ENCODE data around the gene MX2.

The MX2 gene

GRCh38 chr21:41363370-41364270 lies 1.8 kb downstream of the MX2 start:
- H3K4me3 ChIP-seq (ENCODE audit: low read depth, low read length) = no peak overlapping the region

GRCh38 chr21:41364308-41364707 lies 2.5 kb downstream of the MX2 start:
- H3K4me3 ChIP-seq (ENCODE audit: low read depth, low read length) = no peak overlapping the region

DNA sequence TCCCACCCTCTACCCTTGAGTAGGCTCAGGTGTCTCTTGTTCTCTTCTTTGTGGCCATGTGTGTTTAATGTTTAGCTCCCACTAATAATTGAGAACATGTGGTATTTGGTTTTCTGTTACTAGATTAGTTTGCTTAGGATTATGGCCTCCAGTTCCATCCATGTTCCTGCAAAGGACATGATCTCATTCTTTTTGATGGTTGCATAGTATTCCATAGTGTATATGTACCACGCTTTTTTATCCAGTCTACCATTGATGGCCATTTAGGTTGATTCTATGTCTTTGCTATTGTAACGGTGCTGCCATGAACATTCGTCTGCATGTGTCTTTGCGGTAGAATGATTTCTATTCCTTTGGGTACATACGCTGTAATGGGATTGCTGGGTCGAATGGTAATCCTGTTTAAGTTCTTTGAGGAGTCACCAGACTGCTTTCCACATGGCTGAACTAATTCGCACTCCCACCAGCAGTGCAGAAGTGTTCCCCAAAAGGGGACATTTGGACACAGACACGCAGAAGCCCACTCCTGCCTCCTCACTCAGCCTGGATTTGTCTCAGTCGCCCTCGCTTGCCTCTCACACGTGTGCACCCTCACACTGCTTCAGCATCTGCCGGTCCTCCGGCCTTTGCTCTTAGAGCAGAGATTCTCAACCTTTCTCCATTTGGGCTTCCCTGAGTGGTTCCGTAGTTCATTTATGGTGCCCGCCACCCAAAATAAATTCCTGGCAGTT lies 3.7 kb downstream of the MX2 start:
- no peak overlapping the region for H3K4me3 ChIP-seq (ENCODE audit: low read depth, low read length)

DNA sequence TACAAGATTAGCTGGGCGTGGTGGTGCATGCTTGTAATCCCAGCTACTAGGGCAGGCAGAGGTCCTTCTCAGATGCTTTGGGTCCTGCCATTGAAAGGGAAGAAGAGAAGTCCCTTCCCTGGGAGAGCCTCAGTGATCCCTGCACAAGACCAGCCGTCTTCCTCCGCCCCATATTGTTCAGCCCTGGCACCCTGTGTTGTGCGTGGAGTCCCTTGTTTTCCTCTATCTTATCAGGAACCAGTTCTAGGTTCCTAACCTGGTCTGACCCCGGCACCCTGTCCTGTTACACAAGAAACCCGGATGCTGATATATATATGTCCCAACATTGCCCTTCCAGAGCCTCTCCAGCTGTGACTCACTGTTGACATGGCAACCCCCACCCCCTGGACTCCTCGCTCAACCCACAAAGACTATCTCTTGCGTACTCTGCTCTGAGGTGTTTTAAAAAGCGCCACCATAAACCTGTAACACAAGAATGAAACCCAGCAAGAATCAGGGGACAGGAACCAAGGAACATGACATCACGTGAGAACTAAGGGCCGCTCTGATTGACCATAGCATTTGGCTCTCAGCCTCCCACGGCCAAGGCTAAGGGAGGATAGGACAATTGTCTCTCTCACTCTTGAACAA lies 4.8 kb downstream of the MX2 start:
- no peak overlapping the region for H3K4me3 ChIP-seq (ENCODE audit: low read depth, low read length)

DNA sequence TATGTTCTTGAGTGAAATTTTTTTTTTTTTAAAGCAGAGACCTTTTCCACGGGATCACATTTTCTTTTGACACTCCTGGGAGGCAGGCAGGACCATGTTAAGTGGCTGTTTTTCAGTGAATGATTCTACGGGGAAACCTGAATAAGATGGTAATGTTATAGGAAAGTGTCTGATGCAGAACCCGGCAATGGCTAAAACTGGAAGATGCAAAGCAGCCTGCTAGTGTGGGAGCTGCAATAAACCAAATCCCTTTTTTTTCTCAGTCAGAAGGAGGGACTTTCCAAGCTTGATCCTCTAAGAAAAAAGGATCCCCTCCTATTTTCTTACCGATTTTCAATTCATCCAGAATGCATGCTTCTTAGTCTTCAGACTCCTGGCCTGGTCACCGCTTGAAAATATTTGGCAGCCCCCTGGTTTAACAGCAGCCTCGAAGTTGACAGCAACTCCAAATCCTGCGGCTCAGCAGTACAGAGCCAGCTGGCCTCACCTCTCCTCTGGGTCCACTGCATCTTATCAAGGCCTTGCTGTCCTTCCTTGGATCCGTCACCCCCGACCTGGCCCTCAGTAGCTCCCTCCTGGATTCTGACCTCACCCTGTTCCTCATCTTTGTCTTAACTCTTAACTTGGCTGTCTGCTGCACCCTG lies 5.6 kb downstream of the MX2 start:
- H3K4me3 ChIP-seq (ENCODE audit: low read depth, low read length) = no peak overlapping the region

GRCh38 chr21:41367945-41368734 lies 6.3 kb downstream of the MX2 start:
- H3K4me3 ChIP-seq (ENCODE audit: low read depth, low read length) = no peak overlapping the region

GRCh38 chr21:41368735-41369104 lies 6.9 kb downstream of the MX2 start:
- H3K4me3 ChIP-seq (ENCODE audit: low read depth, low read length) = no peak overlapping the region

DNA sequence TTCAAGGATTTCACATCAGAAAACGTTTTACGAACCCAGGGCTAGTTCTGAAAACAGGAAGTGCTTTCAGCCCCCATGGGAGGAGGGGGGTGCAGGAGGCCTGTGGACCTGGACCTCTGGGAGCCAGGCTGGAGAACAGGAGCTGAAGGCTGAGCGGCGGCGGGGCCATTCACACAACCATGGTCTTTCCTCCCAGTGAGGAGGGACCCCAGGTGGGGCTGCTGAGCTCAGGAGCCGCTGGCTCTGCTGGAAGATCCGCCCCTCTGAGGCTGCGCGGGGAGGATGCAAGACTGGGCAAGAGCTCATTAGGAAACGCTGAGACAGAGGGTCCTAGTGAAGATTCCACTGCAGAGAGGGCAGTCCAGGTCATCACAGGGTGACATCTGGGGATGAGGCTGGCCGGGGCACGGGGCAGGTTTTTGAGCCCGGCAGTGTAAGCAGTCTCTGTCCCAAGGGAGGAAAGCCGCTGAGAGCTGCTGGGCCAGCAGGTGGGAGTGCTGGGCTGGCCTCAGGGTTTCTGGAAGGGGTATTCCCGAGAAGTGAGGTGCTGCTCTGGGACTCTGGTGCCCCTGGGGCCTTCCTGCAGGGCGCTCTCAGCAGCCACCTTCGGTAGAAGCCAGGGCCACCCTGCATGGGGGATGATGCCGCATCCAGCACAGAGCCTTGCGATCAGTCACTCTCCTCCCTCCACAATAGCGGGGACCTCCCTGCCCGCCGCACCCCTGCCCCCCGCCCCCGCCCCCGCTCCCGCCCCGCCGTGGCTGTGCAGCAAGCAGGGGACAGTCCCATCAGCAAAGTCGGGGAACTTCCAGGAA lies 7.5 kb downstream of the MX2 start:
- H3K4me3 ChIP-seq (ENCODE audit: low read depth, low read length) = peak overlapping the region; percentile 21

DNA sequence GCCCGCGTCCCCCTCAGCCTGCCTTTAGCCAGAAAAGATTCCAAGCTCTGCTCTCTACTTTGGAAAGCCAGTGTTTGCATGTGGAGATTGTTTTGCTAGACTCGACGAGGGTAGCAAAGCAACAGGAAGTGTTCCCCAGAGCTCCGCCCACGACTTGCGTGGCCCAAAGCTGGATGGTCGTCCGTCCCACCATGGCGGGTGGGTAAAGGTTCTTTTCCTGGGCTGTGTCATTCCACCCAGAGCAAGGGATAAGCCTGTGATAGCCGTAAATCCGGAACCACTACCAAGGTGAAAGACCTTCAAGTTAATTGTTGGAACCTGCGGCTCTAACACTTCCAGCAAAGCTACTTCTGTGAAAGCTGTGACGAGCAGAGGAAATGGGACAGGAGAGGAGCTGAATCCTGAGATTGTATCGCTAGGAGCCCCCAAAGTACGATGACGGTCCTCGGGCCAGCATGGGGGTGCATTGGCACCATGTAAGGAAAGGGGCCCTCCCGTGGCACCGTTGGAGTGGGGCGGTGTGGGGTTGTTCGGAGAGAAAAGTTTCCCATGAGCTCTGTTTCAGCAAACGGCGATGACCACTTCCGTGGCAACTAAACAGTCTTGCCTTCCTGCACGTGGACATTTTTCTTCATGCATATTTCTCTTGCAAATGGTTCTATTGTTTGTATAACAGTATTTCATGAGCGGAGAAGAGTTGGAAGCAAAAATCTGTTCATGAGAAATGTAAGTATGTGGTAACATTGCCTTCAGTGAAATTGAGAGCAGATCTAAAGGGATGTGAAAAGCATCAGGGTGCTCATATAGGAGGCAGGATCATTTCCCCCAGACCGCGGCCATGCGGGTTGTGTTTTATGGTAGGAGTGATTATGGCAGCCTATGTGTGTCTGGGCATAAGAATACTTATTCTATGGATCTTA lies 8.4 kb downstream of the MX2 start:
- H3K4me3 ChIP-seq (ENCODE audit: low read depth, low read length) = no peak overlapping the region

DNA sequence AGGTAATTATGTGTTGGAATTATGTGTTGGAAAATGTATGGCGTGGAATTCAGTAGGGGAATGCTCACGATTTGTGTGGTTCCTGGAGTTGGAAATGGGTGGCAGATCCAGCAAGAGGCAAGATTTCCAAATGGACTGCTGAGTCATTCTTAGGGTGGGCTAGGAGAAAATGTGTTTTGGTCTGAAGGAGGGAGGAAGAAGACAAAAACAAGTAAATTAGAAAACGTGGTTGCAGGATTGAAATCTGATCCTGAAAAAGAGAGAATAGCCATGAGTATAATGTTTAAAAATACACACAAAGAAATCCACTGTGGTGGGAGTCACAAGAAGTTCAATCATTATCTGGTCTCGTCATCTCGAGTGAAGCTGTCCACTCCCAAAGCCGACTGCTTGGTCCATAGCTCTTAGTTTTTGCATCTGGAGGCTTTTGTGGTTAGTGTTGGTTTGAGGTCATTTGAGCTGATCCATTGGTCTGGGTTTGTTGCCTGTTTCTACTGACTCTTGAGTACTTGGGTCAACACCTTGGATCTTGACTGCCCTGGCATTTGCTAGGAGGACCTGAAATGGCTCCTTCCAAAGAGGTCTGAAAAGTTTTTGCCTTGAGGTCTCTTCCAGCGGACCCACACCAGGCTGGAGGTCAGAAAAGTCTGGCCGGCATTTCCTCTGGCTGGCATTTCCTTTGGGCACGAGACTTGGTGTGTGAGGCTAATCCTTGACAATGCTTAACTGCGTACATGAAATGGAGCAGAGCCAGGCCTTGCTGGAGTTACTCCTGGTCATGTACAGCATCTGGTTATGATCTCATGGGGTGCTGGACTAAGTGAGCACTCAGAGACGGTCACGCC lies 9.2 kb downstream of the MX2 start:
- no peak overlapping the region for H3K4me3 ChIP-seq (ENCODE audit: low read depth, low read length)

DNA sequence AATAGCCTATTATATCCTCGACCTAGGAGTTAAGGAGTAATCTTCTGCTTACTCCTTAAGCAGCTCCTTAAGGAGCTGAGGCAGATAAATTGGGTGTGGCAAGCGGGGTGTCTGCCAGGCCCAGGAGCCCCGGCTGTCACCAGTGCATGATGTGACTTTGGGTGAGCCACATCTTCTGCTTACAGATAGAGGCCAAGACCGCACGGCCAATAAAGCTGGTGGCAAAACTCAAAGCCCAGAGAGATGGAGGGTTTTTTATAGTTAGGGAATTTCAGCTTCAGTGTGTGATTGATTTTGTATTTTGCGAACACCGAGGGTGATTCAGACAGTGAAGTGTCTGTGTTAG lies 9.8 kb downstream of the MX2 start:
- no peak overlapping the region for H3K4me3 ChIP-seq (ENCODE audit: low read depth, low read length)

DNA sequence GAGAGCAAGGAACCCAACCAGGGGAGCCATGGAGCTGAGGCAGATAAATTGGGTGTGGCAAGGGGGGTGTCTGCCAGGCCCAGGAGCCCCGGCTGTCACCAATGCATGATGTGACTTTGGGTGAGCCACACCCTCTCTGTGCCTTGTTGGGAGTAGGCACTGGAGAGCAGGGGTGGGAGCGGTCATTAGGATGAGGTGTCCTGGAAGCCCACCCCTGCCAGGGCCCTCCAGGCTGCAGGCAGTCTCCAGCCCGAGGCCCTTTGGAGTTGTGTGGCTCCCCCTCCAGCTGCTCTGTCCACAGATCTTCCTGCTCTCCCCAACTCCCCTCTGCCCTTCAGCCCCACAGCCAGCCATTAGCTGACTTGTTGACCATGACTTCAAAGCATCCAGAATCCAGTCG lies 11.4 kb downstream of the MX2 start:
- H3K4me3 ChIP-seq (ENCODE audit: low read depth, low read length) = no peak overlapping the region

- no peak overlapping the region for H3K4me3 ChIP-seq (ENCODE audit: low read depth, low read length)
These were observed 11.9 kb downstream of the MX2 start for GRCh38 chr21:41373763-41374162.

DNA sequence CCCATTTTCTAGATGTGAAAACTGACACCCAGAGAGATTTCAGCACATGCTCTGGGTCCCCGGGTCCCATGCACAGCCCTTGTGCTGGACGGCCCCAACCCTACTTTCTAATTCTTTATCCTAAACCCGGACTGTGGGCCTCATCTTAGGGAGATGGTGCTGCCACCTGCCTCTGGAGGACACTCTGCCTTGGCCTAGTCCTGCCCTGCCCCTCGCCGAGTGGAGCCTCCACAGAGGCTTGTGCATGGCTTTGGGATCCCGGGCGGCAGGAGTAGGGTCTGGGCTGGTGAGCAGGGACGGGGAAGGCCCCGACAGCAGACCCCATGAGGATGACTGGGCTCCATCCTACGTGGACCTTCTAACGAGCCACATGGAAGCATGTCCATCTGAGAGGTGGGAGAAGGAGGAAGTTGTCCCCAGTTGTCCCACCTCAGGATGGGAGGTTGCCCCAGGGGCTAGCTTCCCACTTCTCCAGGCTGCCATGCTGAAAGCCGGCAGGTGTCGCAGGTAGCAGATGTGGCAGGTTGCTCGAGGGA lies 12.4 kb downstream of the MX2 start:
- no peak overlapping the region for H3K4me3 ChIP-seq (ENCODE audit: low read depth, low read length)

DNA sequence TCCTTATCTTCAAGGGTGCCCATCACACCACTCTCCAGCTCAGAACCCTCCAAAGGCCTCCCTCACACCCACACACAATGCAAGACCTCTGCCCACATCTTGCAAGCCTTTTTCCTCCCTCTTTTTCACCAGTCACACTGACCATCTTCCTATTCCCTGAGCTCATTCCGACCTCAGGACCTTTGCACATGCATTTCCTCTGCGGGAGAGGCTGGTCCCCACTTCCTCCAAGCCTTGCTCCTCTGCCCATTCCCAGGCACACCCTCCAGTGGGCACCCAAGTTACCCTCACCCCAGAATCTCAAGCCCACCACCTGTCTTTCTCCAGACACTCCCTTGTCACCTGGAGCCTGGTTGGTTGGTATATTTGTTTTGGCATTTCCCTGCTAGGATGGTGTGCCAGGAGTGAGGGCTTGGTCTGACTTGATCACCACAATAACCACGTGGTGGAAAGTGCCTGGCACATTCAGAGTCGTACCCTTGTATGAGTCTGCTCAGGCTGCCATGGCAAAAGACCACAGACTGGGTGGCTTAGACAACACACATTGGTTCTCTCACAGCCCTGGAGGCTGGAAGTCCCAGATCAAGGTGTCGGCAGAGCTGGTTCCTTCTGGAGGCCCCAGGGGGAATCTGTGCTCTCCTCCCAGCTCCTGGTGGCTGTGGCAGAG lies 13.2 kb downstream of the MX2 start:
- no peak overlapping the region for H3K4me3 ChIP-seq (ENCODE audit: low read depth, low read length)

GRCh38 chr21:41375875-41376274 lies 14.0 kb downstream of the MX2 start:
- no peak overlapping the region for H3K4me3 ChIP-seq (ENCODE audit: low read depth, low read length)

DNA sequence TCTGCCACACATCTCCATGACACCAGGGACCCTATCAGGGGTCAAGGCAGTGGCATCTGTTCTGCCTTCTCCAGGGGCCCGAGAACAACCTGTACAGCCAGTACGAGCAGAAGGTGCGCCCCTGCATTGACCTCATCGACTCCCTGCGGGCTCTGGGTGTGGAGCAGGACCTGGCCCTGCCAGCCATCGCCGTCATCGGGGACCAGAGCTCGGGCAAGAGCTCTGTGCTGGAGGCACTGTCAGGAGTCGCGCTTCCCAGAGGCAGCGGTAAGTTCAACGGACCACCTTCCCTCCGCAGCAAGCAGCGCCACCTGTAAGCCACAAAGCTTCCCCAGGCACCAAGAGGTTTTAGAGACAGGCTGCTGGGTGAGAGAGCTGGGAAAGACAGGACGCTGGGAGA lies 15.9 kb downstream of the MX2 start:
- no peak overlapping the region for H3K4me3 ChIP-seq (ENCODE audit: low read depth, low read length)
